NT2/D1 (cell line): ENCODE results near the gene ELOVL6.

Experiments
- DNase-seq: peaks from one replicate; pipeline ENCODE4 v3.0.0-alpha.2; 2011; ENCODE audit warnings: low read depth, low spot score
- H3K27me3 ChIP-seq: 2 replicates; pipeline ENCODE4 v1.6.0; 2011; ENCODE audit warnings: mild to moderate bottlenecking; ENCODE audit not compliant: insufficient read length, insufficient read depth
- H3K36me3 ChIP-seq: 2 replicates; pipeline ENCODE4 v1.6.1; 2011; ENCODE audit warnings: mild to moderate bottlenecking, low read length, mixed read lengths; ENCODE audit not compliant: insufficient read depth, insufficient read length
- H3K4me1 ChIP-seq: 2 replicates; pipeline ENCODE4 v1.5.1; 2011; ENCODE audit not compliant: insufficient read depth, insufficient read length
- H3K4me3 ChIP-seq: 2 replicates; pipeline ENCODE4 v1.5.1; 2011; ENCODE audit warnings: low read depth; ENCODE audit not compliant: insufficient read length
- H3K9ac ChIP-seq: 2 replicates; pipeline ENCODE4 v1.6.0; 2011; ENCODE audit warnings: low read depth; ENCODE audit not compliant: insufficient read length
- H3K9me3 ChIP-seq: 2 replicates; pipeline ENCODE4 v1.5.1; 2011; ENCODE audit warnings: mild to moderate bottlenecking, low read length; ENCODE audit not compliant: insufficient read depth
- SUZ12 ChIP-seq: IDR thresholded peaks from 2 replicates; pipeline ENCODE4 v1.6.1; 2011; ENCODE audit not compliant: insufficient read length, insufficient read depth; ENCODE audit errors: extremely low read depth
- YY1 ChIP-seq: IDR thresholded peaks from 2 replicates; pipeline ENCODE4 v1.6.1; 2011; ENCODE audit not compliant: insufficient read length, insufficient read depth
- ZNF274 ChIP-seq: IDR thresholded peaks from 2 replicates; pipeline ENCODE4 v1.6.1; 2011; ENCODE audit warnings: mild to moderate bottlenecking, low read depth, low read length

The ELOVL6 gene

DNA sequence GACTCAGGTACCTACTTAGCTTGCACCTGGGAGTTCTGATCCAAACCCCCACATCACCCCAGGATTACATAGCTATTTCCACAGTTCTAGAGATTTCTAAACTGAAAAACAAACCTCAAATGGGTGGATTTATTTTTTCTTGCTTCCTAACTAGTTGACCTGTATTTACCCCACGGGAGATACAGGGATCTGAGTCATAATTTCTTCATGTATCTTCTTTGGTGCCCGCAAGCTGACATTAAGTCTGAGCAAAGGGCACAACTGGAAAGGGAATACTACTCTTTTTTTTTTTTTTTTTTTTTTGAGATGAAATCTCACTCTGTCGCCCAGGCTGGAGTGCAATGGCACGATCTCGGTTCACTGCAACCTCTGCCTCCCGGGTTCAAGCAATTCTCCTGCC, 10.0 kb upstream of the ELOVL6 start:
- DNase-seq: no peak
- Histone ChIP-seq H3K9ac (no peak overlapping the region), H3K27me3 (no peaks in the 10 kb centered on the region), H3K36me3 (no peaks in the 10 kb centered on the region), H3K4me3 (no peak overlapping the region), H3K9me3 (no peaks in the 10 kb centered on the region), H3K4me1 (no peaks in the 10 kb centered on the region)
- TF ChIP-seq ZNF274: no peak
- TF ChIP-seq SUZ12: no peak
- TF ChIP-seq YY1: no peak

DNA sequence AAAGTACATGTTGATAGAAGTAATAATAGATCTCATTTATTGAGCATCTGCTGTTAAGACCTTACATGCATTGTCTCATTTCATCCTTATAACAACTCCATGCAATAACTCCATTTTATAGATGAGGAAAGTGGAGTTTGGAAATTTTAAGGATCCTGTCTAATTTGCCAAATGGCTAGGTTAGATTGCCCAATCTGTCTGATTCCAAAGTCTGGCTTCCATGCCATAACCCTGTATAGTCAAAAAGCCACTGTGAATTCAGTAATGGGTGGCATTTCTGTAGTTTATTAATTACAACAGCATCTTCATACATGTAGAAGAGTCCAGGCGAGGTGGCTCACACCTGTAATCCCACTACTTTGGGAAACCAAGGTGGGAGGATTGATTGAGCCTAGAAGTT, 8.8 kb upstream of the ELOVL6 start:
- no peak overlapping the region for H3K9ac ChIP-seq
- no peaks in the 10 kb centered on the region for H3K36me3 ChIP-seq
- no peak for DNase-seq
- H3K27me3 ChIP-seq: no peaks in the 10 kb centered on the region
- no peak for TF ChIP-seq SUZ12
- no peak for TF ChIP-seq ZNF274
- TF ChIP-seq YY1: no peak
- no peaks in the 10 kb centered on the region for H3K9me3 ChIP-seq
- no peaks in the 10 kb centered on the region for H3K4me1 ChIP-seq
- H3K4me3 ChIP-seq: no peak overlapping the region

- H3K4me1 ChIP-seq: no peaks in the 10 kb centered on the region
- TF ChIP-seq ZNF274 (no peak), SUZ12 (no peak), YY1 (no peak)
- H3K4me3 ChIP-seq: no peak overlapping the region
- no peaks in the 10 kb centered on the region for H3K27me3 ChIP-seq
- no peaks in the 10 kb centered on the region for H3K9me3 ChIP-seq
- no peak overlapping the region for H3K9ac ChIP-seq
- no peak for DNase-seq
- H3K36me3 ChIP-seq: no peaks in the 10 kb centered on the region
These were observed 3.6 kb upstream of the ELOVL6 start for GRCh38 chr4:110202024-110202423.

DNA sequence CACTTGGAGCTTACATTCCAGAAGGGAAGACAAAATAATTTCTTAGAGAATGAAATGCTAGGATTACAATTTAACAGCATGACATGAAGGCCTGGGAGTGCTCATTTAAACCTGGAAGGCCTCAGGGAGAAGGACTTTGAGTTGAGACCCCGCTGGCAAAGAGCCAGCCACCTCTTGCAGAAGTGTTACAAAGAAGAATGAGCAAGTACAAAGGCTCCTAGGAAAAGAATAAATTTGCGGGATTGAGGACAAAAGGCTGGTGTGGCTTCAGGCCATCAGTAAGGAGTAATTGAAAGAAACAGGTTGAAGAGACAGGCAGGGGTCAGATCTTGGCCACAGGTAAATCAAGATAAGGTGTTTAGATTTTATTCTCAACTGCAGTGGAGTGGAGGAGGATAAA, 3.1 kb upstream of the ELOVL6 start:
- Histone ChIP-seq H3K9me3 (no peaks in the 10 kb centered on the region), H3K9ac (no peak overlapping the region), H3K4me3 (no peak overlapping the region), H3K27me3 (no peaks in the 10 kb centered on the region), H3K4me1 (no peaks in the 10 kb centered on the region), H3K36me3 (no peaks in the 10 kb centered on the region)
- TF ChIP-seq ZNF274 (no peak), YY1 (no peak), SUZ12 (no peak)
- DNase-seq: no peak

- Histone ChIP-seq H3K36me3 (no peaks in the 10 kb centered on the region), H3K4me1 (no peaks in the 10 kb centered on the region), H3K27me3 (no peaks in the 10 kb centered on the region), H3K9me3 (no peaks in the 10 kb centered on the region), H3K4me3 (no peak overlapping the region), H3K9ac (no peak overlapping the region)
- TF ChIP-seq SUZ12 (no peak), YY1 (no peak), ZNF274 (no peak)
- DNase-seq: no peak
These were observed 2.3 kb upstream of the ELOVL6 start for GRCh38 chr4:110200689-110201088.

GRCh38 chr4:110198049-110198434, 373 bp downstream of the ELOVL6 start:
- TF ChIP-seq YY1: no peak
- no peak for TF ChIP-seq SUZ12
- TF ChIP-seq ZNF274: no peak
- no peak for DNase-seq
- Histone ChIP-seq H3K9me3 (no peaks in the 10 kb centered on the region), H3K36me3 (no peaks in the 10 kb centered on the region), H3K27me3 (no peaks in the 10 kb centered on the region), H3K4me1 (no peaks in the 10 kb centered on the region), H3K9ac (peak overlapping the region; percentile 93), H3K4me3 (peak overlapping the region; percentile 96)

DNA sequence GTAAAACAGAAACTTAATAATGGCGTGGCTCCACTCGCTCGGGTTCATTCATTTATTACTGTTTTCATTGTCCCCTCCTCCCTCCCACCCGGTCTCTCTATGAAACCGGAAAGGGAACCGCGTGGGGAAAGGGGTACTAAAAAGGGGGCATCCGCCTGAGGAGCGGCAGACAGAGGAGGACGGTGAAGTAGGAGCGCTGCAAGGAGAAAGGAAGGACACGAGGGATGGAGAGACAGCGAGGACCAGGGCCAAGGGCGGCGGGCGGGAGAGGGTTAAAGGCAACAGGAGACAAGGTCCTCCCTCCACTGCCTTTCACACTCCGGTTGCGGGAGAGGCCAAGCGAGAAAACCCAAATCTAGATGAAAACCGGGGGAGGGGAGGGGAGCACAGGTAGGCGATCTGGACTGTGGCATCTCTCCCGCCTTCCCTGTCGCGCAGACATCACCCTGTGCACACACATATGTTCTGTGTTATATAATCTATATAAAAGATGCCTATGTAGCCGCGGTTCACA, 829 bp downstream of the ELOVL6 start:
- Histone ChIP-seq H3K9ac (peak overlapping the region; percentile 93), H3K4me3 (peak overlapping the region; percentile 96), H3K9me3 (no peaks in the 10 kb centered on the region), H3K4me1 (no peaks in the 10 kb centered on the region), H3K27me3 (no peaks in the 10 kb centered on the region), H3K36me3 (no peaks in the 10 kb centered on the region)
- no peak for DNase-seq
- no peak for TF ChIP-seq SUZ12

- Histone ChIP-seq H3K36me3 (no peaks in the 10 kb centered on the region), H3K27me3 (no peaks in the 10 kb centered on the region), H3K9me3 (no peaks in the 10 kb centered on the region), H3K9ac (peak overlapping the region; percentile 93), H3K4me1 (no peaks in the 10 kb centered on the region), H3K4me3 (peak overlapping the region; percentile 96)
- DNase-seq: no peak
- TF ChIP-seq SUZ12: no peak
These were observed 1.4 kb downstream of the ELOVL6 start for GRCh38 chr4:110196871-110197528.
